WI38 (cell line): ENCODE results near the gene USP37.
A peak's percentile ranks its signal among the peaks of the same experiment; 100 is the strongest.

Experiments
- H3K4me3 ChIP-seq: 2 replicates; pipeline ENCODE4 v1.5.1; 2011; ENCODE audit warnings: low read depth, mild to moderate bottlenecking, control low read depth, low read length
- CTCF ChIP-seq: IDR thresholded peaks from 2 replicates; pipeline ENCODE4 v1.5.1; 2012; ENCODE audit warnings: low read depth, mild to moderate bottlenecking, control low read depth, low read length

Gene USP37

GRCh38 chr2:218406949-218407618 is 161.1 kb downstream of the USP37 start:
- H3K4me3 ChIP-seq: peak overlapping the region; percentile 52
- TF ChIP-seq CTCF: no peak

- peak overlapping the region; percentile 52 for H3K4me3 ChIP-seq
- peak; percentile 77 for TF ChIP-seq CTCF
Measured at GRCh38 chr2:218406209-218406948, 161.8 kb downstream of the USP37 start.

- no peak for TF ChIP-seq CTCF
- H3K4me3 ChIP-seq: peak overlapping the region; percentile 43
Measured at GRCh38 chr2:218405746-218406208, 162.4 kb downstream of the USP37 start.

- no peak for TF ChIP-seq CTCF
- no peak overlapping the region for H3K4me3 ChIP-seq
Measured at GRCh38 chr2:218405086-218405745, 162.9 kb downstream of the USP37 start.

- H3K4me3 ChIP-seq: no peak overlapping the region
- TF ChIP-seq CTCF: no peak
Measured at GRCh38 chr2:218404351-218405085, 163.6 kb downstream of the USP37 start.

GRCh38 chr2:218403810-218404209 is 164.3 kb downstream of the USP37 start:
- H3K4me3 ChIP-seq: no peak overlapping the region

More at GRCh38 chr2:218403810-218404209, 164.3 kb downstream of the USP37 start:
- no peak for TF ChIP-seq CTCF
